ENCODE data around the gene HELZ. TPM values are rescaled to one million over a fixed set of nuclear protein-coding genes. Genes with fewer than 3 reads are reported as not detected.
"Not testable (repeated sequence)": the region's sequence is repeated elsewhere in the genome, so short reads cannot be mapped to it uniquely, and the experiment has no call there.

The HELZ gene
- polyA plus RNA-seq, 1 donor = 25.7 TPM

DNA sequence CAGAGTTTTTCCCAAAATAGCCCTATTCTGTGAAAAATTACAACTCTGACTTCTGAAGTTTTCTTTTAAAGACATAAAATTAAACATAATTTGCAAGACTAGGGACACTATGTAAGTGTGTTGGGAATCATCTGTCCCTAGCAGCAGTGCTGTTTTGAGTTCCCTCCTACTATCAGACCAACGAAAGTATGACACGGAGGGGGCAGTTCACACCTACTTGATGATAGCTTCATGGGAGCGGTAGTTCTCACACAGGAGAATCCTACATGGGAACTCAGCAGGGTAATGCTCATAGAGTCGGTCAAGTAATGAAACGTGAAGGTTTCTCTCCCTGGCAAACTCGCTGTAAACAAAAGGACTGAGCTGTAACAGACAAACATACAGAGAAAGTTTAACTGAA, 96.6 kb downstream of the HELZ start:
- Histone ChIP-seq H3K4me3 (ENCODE audit: low read length) (no peak overlapping the region), H3K4me1 (ENCODE audit: control insufficient read depth, insufficient read depth, low read length) (no peaks in the 10 kb centered on the region), H3K27me3 (ENCODE audit: control insufficient read depth, insufficient read depth, low read length) (no peaks in the 10 kb centered on the region), H3K27ac (ENCODE audit: low read length) (no peak overlapping the region), H3K9me3 (ENCODE audit: control insufficient read depth, low read depth, low read length) (no peaks in the 10 kb centered on the region), H3K36me3 (ENCODE audit: control insufficient read depth, insufficient read depth, low read length) (peaks cover 39% of the 10 kb centered on the region)
- DNase-seq = no peak
- no CpG with 5 or more reads among the region's 6 CpGs for WGBS (ENCODE audit: insufficient coverage, low lambda C conversion rate)

DNA sequence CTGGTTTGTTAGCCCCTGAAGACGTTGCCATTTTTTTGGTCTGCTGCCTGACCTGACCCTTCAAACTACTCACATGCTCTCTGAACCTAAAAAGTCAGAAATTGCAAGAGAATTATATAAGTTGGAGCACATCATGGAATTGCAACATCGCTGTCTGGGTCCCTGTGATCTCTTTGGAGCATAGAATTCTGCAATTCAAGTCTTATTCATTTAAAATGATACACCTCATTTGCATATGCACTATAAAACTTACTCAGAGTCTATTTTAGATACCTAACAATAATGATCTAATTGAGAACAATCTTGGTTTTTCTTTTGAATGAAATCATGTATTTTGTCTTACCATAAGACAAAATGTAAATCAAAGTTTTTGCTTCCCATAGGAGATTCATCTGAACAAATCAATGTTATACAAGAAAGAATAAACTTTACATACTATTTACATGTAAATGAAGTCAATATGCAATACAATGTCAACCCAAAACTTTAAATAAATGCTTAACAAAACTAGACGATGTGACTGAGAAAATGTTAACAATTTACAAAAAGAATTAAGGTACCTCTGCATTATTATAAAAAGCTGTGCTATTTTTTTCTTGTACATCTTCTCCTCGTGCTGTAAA, 99.7 kb downstream of the HELZ start:
- DNase-seq = no peak
- WGBS (ENCODE audit: insufficient coverage, low lambda C conversion rate) = 100% methylated on average over 1 of the region's 4 CpGs
- no peak overlapping the region for H3K4me3 ChIP-seq (ENCODE audit: low read length)
- no peaks in the 10 kb centered on the region for H3K27me3 ChIP-seq (ENCODE audit: control insufficient read depth, insufficient read depth, low read length)
- peaks cover 51% of the 10 kb centered on the region for H3K36me3 ChIP-seq (ENCODE audit: control insufficient read depth, insufficient read depth, low read length)
- H3K4me1 ChIP-seq (ENCODE audit: control insufficient read depth, insufficient read depth, low read length) = no peaks in the 10 kb centered on the region
- H3K9me3 ChIP-seq (ENCODE audit: control insufficient read depth, low read depth, low read length) = no peaks in the 10 kb centered on the region
- no peak overlapping the region for H3K27ac ChIP-seq (ENCODE audit: low read length)

DNA sequence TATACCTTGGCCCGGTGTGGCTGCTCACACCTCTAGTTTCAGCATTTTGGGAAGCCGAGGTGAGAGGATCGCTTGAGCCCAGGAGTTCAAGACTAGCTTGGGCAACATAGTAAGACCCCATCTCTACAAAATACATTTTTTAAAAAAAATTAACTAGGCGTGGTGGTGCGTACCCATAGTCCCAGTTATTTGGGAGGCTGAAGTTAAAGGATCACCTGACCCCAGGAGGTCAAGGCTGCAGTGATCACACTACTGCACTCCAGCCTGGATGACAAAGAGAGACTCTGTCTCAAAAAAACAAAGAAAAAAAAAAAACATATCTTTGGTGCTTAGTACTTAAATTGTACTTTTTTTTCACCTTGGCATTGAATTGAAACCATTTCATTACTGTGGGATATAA, 101.7 kb downstream of the HELZ start:
- H3K27ac ChIP-seq (ENCODE audit: low read length) = no peak overlapping the region
- no peaks in the 10 kb centered on the region for H3K4me1 ChIP-seq (ENCODE audit: control insufficient read depth, insufficient read depth, low read length)
- no peaks in the 10 kb centered on the region for H3K9me3 ChIP-seq (ENCODE audit: control insufficient read depth, low read depth, low read length)
- no peaks in the 10 kb centered on the region for H3K27me3 ChIP-seq (ENCODE audit: control insufficient read depth, insufficient read depth, low read length)
- no peak overlapping the region for H3K4me3 ChIP-seq (ENCODE audit: low read length)
- peaks cover 59% of the 10 kb centered on the region for H3K36me3 ChIP-seq (ENCODE audit: control insufficient read depth, insufficient read depth, low read length)
- no CpG with 5 or more reads among the region's 5 CpGs for WGBS (ENCODE audit: insufficient coverage, low lambda C conversion rate)
- DNase-seq = no peak

DNA sequence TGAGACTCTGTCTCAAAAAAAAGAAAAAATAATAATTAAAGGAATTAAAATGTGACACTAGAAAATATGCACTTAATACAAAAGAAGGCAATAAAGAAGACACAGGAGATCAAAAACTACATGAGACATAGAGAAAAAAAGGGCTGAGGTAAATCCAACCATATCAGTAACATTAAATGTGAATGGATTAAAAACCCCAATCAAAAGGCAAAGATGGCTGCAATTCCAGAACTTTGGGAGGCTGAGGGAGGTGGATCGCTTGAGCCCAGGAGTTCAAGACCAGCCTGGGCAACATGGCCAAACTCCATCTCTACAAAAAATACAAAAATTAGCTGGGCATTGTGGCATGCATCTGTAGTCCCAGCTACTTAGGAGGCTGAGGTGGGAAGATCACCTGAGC, 103.0 kb downstream of the HELZ start:
- peaks cover 48% of the 10 kb centered on the region for H3K36me3 ChIP-seq (ENCODE audit: control insufficient read depth, insufficient read depth, low read length)
- DNase-seq; H3K27me3 ChIP-seq (ENCODE audit: control insufficient read depth, insufficient read depth, low read length); H3K9me3 ChIP-seq (ENCODE audit: control insufficient read depth, low read depth, low read length); H3K27ac ChIP-seq (ENCODE audit: low read length); H3K4me3 ChIP-seq (ENCODE audit: low read length); H3K4me1 ChIP-seq (ENCODE audit: control insufficient read depth, insufficient read depth, low read length): not testable (repeated sequence)
- no CpG with 5 or more reads among the region's 1 CpG for WGBS (ENCODE audit: insufficient coverage, low lambda C conversion rate)

- 90% methylated on average over 8 of the region's 10 CpGs for WGBS (ENCODE audit: insufficient coverage, low lambda C conversion rate)
- Histone ChIP-seq H3K27ac (ENCODE audit: low read length) (no peak overlapping the region), H3K4me3 (ENCODE audit: low read length) (no peak overlapping the region), H3K36me3 (ENCODE audit: control insufficient read depth, insufficient read depth, low read length) (peaks cover 61% of the 10 kb centered on the region), H3K27me3 (ENCODE audit: control insufficient read depth, insufficient read depth, low read length) (no peaks in the 10 kb centered on the region), H3K4me1 (ENCODE audit: control insufficient read depth, insufficient read depth, low read length) (no peaks in the 10 kb centered on the region), H3K9me3 (ENCODE audit: control insufficient read depth, low read depth, low read length) (no peaks in the 10 kb centered on the region)
- DNase-seq = peak in 1 of 2 donors; percentile 22
Measured at GRCh38 chr17:67139784-67140665, 105.0 kb downstream of the HELZ start.

- H3K4me1 ChIP-seq (ENCODE audit: control insufficient read depth, insufficient read depth, low read length) = no peaks in the 10 kb centered on the region
- no CpG with 5 or more reads among the region's 1 CpG for WGBS (ENCODE audit: insufficient coverage, low lambda C conversion rate)
- H3K9me3 ChIP-seq (ENCODE audit: control insufficient read depth, low read depth, low read length) = no peaks in the 10 kb centered on the region
- H3K27me3 ChIP-seq (ENCODE audit: control insufficient read depth, insufficient read depth, low read length) = no peaks in the 10 kb centered on the region
- no peak for DNase-seq
- H3K27ac ChIP-seq (ENCODE audit: low read length) = no peak overlapping the region
- H3K36me3 ChIP-seq (ENCODE audit: control insufficient read depth, insufficient read depth, low read length) = peaks cover 55% of the 10 kb centered on the region
- H3K4me3 ChIP-seq (ENCODE audit: low read length) = no peak overlapping the region
Measured at GRCh38 chr17:67139289-67139688, 105.7 kb downstream of the HELZ start.

- Histone ChIP-seq H3K4me1 (ENCODE audit: control insufficient read depth, insufficient read depth, low read length) (no peaks in the 10 kb centered on the region), H3K9me3 (ENCODE audit: control insufficient read depth, low read depth, low read length) (no peaks in the 10 kb centered on the region), H3K27ac (ENCODE audit: low read length) (no peak overlapping the region), H3K36me3 (ENCODE audit: control insufficient read depth, insufficient read depth, low read length) (peaks cover 55% of the 10 kb centered on the region), H3K27me3 (ENCODE audit: control insufficient read depth, insufficient read depth, low read length) (no peaks in the 10 kb centered on the region), H3K4me3 (ENCODE audit: low read length) (no peak overlapping the region)
- no peak for DNase-seq
Measured at GRCh38 chr17:67138392-67138791, 106.6 kb downstream of the HELZ start.

DNA sequence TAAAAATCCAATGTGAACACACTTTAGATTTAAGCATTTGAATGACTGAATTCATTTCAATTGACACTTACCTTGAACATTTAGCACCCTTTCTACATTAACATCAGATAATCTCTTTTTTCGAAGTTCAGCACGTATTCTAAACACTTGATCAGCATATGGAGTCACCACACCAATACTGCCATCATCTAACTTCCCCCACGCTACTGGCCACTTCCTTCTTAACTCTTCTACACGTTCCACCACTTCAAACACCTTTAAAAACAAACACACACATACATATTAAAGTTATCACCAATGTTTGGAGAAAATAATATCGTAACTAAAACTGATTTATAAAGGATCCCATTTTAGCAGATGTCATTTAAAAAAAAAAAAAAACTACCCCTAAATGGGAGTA, 107.1 kb downstream of the HELZ start:
- no peaks in the 10 kb centered on the region for H3K4me1 ChIP-seq (ENCODE audit: control insufficient read depth, insufficient read depth, low read length)
- H3K27me3 ChIP-seq (ENCODE audit: control insufficient read depth, insufficient read depth, low read length) = no peaks in the 10 kb centered on the region
- DNase-seq = no peak
- H3K9me3 ChIP-seq (ENCODE audit: control insufficient read depth, low read depth, low read length) = no peaks in the 10 kb centered on the region
- H3K36me3 ChIP-seq (ENCODE audit: control insufficient read depth, insufficient read depth, low read length) = peaks cover 49% of the 10 kb centered on the region
- H3K4me3 ChIP-seq (ENCODE audit: low read length) = no peak overlapping the region
- WGBS (ENCODE audit: insufficient coverage, low lambda C conversion rate) = 73% methylated on average over 3 of the region's 5 CpGs
- H3K27ac ChIP-seq (ENCODE audit: low read length) = no peak overlapping the region

GRCh38 chr17:67137026-67137370, 108.0 kb downstream of the HELZ start:
- WGBS (ENCODE audit: insufficient coverage, low lambda C conversion rate) = 100% methylated on average over 2 of the region's 3 CpGs
- no peaks in the 10 kb centered on the region for H3K27me3 ChIP-seq (ENCODE audit: control insufficient read depth, insufficient read depth, low read length)
- H3K36me3 ChIP-seq (ENCODE audit: control insufficient read depth, insufficient read depth, low read length) = peaks cover 45% of the 10 kb centered on the region
- DNase-seq = no peak
- no peak overlapping the region for H3K27ac ChIP-seq (ENCODE audit: low read length)
- no peak overlapping the region for H3K4me3 ChIP-seq (ENCODE audit: low read length)
- no peaks in the 10 kb centered on the region for H3K9me3 ChIP-seq (ENCODE audit: control insufficient read depth, low read depth, low read length)
- no peaks in the 10 kb centered on the region for H3K4me1 ChIP-seq (ENCODE audit: control insufficient read depth, insufficient read depth, low read length)

GRCh38 chr17:67136191-67137025, 108.6 kb downstream of the HELZ start:
- DNase-seq = no peak
- no peaks in the 10 kb centered on the region for H3K9me3 ChIP-seq (ENCODE audit: control insufficient read depth, low read depth, low read length)
- H3K36me3 ChIP-seq (ENCODE audit: control insufficient read depth, insufficient read depth, low read length) = peaks cover 40% of the 10 kb centered on the region
- no peak overlapping the region for H3K4me3 ChIP-seq (ENCODE audit: low read length)
- H3K4me1 ChIP-seq (ENCODE audit: control insufficient read depth, insufficient read depth, low read length) = no peaks in the 10 kb centered on the region
- H3K27me3 ChIP-seq (ENCODE audit: control insufficient read depth, insufficient read depth, low read length) = no peaks in the 10 kb centered on the region
- no CpG with 5 or more reads among the region's 5 CpGs for WGBS (ENCODE audit: insufficient coverage, low lambda C conversion rate)
- H3K27ac ChIP-seq (ENCODE audit: low read length) = no peak overlapping the region

Data from large intestine (tissue), 3 donors.